K562 (cell line): Measurements from ENCODE around the gene AKNA. TPM values are rescaled to one million over a fixed set of nuclear protein-coding genes. Genes with fewer than 3 reads are reported as not detected.
A peak's percentile ranks its signal among the peaks of the same experiment; 100 is the strongest.

Source experiments
- BCL6 ChIP-seq: fragments of 250-450 bp; sonication (Bioruptor Pico); IDR thresholded peaks from 2 replicates; pipeline ENCODE4 v1.4.0; 2020
- BCOR ChIP-seq: fragments of 450-650 bp; IDR thresholded peaks from 2 replicates; pipeline ENCODE4 v1.6.1; 2016
- CUX1 ChIP-seq: fragments of 200-800 bp; sonication (Bioruptor generic); IDR thresholded peaks from 2 replicates; pipeline ENCODE4 v1.6.1; 2016; ENCODE audit warnings: missing genetic modification characterization, missing compliant biosample characterization
- DNMT1 ChIP-seq: fragments of 450-650 bp; IDR thresholded peaks from 2 replicates; pipeline ENCODE4 v1.6.1; 2016; ENCODE audit warnings: antibody characterized with exemption, mild to moderate bottlenecking
- HMG20B ChIP-seq: fragments of 250-450 bp; sonication (Bioruptor Pico); IDR thresholded peaks from 2 replicates; pipeline ENCODE4 v1.5.0; 2021; ENCODE audit warnings: mild to moderate bottlenecking
- MITF ChIP-seq: IDR thresholded peaks from 2 replicates; pipeline ENCODE4 v1.6.1; 2014; ENCODE audit warnings: antibody characterized with exemption
- NEUROD1 ChIP-seq: fragments of 150-350 bp; IDR thresholded peaks from 2 replicates; pipeline ENCODE4 v1.6.1; 2014; ENCODE audit warnings: borderline replicate concordance, low read length, low read depth; ENCODE audit not compliant: partially characterized antibody
- POLR3G ChIP-seq: IDR thresholded peaks from 2 replicates; pipeline ENCODE4 v1.6.1; 2011; ENCODE audit not compliant: insufficient read length, insufficient replicate concordance; ENCODE audit errors: extremely low read depth
- PTTG1 ChIP-seq: fragments of 450-650 bp; IDR thresholded peaks from 2 replicates; pipeline ENCODE4 v1.6.1; 2016; ENCODE audit warnings: low read depth, mild to moderate bottlenecking, missing genetic modification characterization, missing compliant biosample characterization
- RBM39 ChIP-seq: fragments of 200-400 bp; formaldehyde crosslinking; optimal IDR thresholded peaks from 2 replicates; pipeline ENCODE3; 2018; ENCODE audit warnings: low read depth, low read length
- RHOXF2B ChIP-seq: fragments of 250-450 bp; sonication (Bioruptor Pico); conservative IDR thresholded peaks from 2 replicates; pipeline ENCODE4 v1.5.1; 2021
- SMARCB1 ChIP-seq: IDR thresholded peaks from 2 replicates; pipeline ENCODE4 v1.6.1; 2011; ENCODE audit warnings: improper control_type of control experiment, low read depth; ENCODE audit not compliant: insufficient read length
- TSHZ1 ChIP-seq: fragments of 250-450 bp; sonication (Bioruptor Pico); IDR thresholded peaks from 2 replicates; pipeline ENCODE4 v1.4.0; 2020; ENCODE audit warnings: mild to moderate bottlenecking, moderate library complexity
- ZBTB7A ChIP-seq: IDR thresholded peaks from 2 replicates; pipeline ENCODE4 v1.6.1; 2011; ENCODE audit warnings: low read depth, mild to moderate bottlenecking, low read length, moderate library complexity, borderline replicate concordance; ENCODE audit not compliant: control insufficient read depth
- ZNF184 ChIP-seq: sonication (generic); formaldehyde crosslinking; IDR thresholded peaks from 2 replicates; pipeline ENCODE4 v1.5.0; 2020; ENCODE audit warnings: missing genetic modification reagents
- ZNF586 ChIP-seq: fragments of 450-650 bp; formaldehyde crosslinking; conservative IDR thresholded peaks from 2 replicates; pipeline ENCODE4 v1.4.0; 2020; ENCODE audit warnings: mild to moderate bottlenecking, moderate library complexity
- ZNF668 ChIP-seq: fragments of 250-450 bp; sonication (Bioruptor Pico); IDR thresholded peaks from 2 replicates; pipeline ENCODE4 v1.8.0; 2022; ENCODE audit warnings: mild to moderate bottlenecking, inconsistent platforms
- polyA plus RNA-seq, 8 experiments: library from polyadenylated mRNA; depleted of rRNA in 4 of 8; stranded (reverse) in 5 of 8; unstranded in 3 of 8; fragments of >200 nt; fragmentation: Nextera tagmentation in 2 of 8; fragmentation: Illumina TruSeq in 1 of 8; extraction: Ambion mirVana in 2 of 8; extraction: Trizol in 1 of 8; gene quantifications; 2 replicates each; pipeline versions ENCODE4 v1.2.1 to v1.2.3, GENCODE V29; 2011 to 2014; ENCODE audit warnings: inconsistent platforms in 1 of 8, missing spikeins in 1 of 8
- total RNA-seq, 7 experiments: library from RNA; depleted of rRNA in 6 of 7; stranded (reverse); fragments of >200 nt in 6 of 7; fragmentation: Illumina TruSeq in 2 of 7; extraction: Trizol in 2 of 7; gene quantifications; 2 replicates each; pipeline versions ENCODE4 v1.2.1 to v1.2.3, GENCODE V29; 2011 to 2021; ENCODE audit warnings: low replicate concordance in 1 of 7
- TF ChIP-seq, protein P1 (sequence below): IDR thresholded peaks from 2 replicates; pipeline ENCODE4 v1.6.1; 2011; ENCODE audit not compliant: insufficient read length; ENCODE audit errors: extremely low read depth

AKNA gene
- total and polyA plus RNA-seq, 9 of the 15 experiments (the other 6 are each of a cell fraction or from before 2014, with no cell fraction given), result 0.29 to 20.5 (median 3.9) TPM

DNA sequence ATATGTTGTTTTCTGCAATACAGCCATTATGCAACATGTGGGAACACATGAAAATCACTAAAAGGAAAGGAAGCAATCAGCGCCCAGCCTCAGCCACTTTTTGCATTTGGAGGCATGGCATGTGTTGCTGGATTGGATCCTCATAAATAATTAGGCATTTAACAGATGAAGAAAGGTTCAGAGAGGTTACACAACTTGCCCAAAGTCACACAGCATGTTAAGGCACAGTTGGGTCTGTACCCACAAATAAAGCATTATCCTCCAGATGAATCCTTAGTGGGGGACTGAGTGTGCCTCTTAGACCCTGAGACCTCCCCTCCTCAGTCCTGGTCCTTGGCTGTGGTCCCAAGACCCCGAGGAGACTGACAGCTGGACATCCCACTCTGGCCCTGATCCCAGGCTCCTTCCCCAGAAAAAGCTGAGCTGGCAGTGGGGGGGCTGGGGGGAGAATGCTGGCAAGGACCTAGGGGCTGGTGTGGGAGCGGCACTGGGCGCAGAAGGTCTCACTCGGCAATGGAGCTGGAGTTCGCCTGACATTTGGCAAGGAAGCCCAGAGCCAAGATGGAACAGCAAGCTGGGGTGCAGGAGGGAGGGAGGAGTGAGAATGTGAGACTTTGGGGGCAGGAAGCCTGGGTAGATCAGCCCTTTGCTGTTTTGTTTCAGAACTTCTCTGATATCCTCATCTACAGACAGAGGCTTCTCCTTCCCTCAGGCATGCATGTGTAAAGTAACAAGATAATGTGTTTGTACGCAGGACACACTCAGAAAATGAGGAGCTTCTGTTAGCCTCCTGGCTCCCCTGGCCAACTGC is 6.9 kb upstream of the AKNA start (continued):
- TF ChIP-seq HMG20B (CRISPR knock-in tag) (no peak), MITF (no peak), ZNF184 (no peak), CUX1 (CRISPR knock-in tag) (no peak), DNMT1 (no peak), PTTG1 (tag) (no peak), ZNF586 (CRISPR knock-in tag) (no peak), SMARCB1 (no peak), RHOXF2B (no peak), RBM39 (no peak), POLR3G (no peak), ZBTB7A (no peak), BCOR (peak; percentile 85), BCL6 (no peak), ZNF668 (CRISPR knock-in tag) (no peak), NEUROD1 (no peak), TSHZ1 (no peak)
- TF ChIP-seq, protein P1, sequence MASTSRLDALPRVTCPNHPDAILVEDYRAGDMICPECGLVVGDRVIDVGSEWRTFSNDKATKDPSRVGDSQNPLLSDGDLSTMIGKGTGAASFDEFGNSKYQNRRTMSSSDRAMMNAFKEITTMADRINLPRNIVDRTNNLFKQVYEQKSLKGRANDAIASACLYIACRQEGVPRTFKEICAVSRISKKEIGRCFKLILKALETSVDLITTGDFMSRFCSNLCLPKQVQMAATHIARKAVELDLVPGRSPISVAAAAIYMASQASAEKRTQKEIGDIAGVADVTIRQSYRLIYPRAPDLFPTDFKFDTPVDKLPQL, result no peak
